HL-60/S4 (cell line): ENCODE measurements around the gene GRPEL1.

Experiments
- in situ Hi-C: fragments of 300-500 bp; cut with MboI; formaldehyde crosslinking; loops from 2 replicates; pipeline ENCODE4 v1.14.3; 2022; ENCODE audit warnings: low sequenced_read_pairs

Gene GRPEL1

DNA sequence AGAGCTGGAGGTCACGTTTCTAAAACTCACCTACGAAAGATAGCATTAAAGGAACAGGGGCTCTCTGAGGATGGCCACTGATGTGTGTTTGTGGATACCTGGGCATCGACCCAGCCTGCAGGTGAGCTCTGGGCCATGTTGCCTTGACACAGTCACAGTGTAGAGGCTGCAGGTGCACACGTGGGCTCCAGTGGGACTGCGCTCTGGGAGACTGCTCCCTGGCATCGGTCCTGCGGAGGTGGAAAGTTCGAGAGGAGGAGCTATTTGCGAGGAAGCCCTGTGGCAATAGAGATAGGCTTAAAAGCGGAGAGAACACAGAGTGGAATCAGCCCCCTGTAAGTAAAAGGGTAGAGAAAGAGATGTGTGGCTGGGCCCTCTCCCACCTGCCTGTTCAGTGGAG lies 37.0 kb downstream of the GRPEL1 start:
- in situ Hi-C loops, result no loop called here

GRCh38 chr4:7029921-7030320 lies 37.9 kb downstream of the GRPEL1 start:
- in situ Hi-C loops, result no loop called here

- in situ Hi-C loops, result no loop called here
Measured at GRCh38 chr4:7029212-7029611, 38.7 kb downstream of the GRPEL1 start.

GRCh38 chr4:7027913-7028312 lies 40.0 kb downstream of the GRPEL1 start:
- in situ Hi-C loops, result no loop called here

DNA sequence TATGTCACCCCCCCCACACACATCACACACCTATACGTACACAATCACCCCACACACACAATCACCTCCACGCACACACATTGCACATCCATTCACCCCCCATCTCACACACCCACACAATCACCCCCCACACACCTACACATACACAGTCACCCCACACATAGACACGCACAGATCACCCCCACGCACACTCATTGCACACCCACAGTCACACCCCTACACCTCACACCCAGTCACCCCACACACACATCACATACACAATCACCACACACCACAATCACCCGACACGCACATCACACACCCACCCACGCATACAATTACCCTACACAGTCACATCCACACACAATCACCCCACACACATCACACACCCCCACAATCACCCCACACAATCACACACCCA lies 40.6 kb downstream of the GRPEL1 start:
- in situ Hi-C loops, result no loop called here

DNA sequence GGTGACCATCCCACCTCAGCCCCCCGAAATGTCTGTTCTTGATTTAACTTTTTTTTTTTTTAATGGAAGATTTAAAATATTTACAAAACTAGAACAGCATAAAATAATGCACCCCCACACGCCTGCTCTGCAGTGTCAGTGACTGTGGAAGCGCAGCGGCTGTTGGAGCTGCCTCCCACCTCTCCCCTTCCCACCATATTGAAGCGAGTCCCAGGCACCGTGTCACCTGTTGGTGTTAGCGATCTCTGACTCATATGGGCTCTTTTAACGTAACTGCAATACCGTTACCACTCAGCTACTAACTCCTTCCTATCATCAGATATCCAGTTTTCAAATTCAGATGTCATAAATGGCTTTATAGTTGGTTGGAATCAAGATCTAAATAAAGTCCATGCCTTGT lies 41.8 kb downstream of the GRPEL1 start:
- in situ Hi-C loops, result no loop called here

DNA sequence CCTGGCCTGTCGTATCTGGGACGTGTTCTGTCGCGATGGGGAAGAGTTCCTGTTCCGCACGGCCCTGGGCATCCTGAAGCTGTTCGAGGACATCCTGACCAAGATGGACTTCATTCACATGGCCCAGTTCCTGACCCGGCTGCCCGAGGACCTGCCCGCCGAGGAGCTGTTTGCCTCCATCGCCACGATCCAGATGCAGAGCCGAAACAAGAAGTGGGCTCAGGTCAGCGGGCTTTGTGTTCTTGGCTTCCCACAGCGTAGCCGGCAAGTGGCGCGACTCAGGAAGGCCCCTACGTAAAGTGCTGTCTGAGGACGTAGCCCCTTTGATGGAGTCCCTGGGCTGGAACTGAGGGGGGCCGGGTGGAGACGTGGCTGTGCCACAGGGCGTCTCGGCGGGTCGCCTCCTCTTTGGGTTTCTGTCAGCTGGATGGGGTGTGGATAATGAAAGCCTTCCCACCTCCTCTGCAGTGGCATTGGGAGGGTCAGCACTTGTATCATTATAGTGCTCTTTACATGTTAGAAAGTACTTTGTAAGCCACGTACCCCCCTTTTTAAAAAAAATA lies 42.7 kb downstream of the GRPEL1 start:
- in situ Hi-C loops, result no loop called here

DNA sequence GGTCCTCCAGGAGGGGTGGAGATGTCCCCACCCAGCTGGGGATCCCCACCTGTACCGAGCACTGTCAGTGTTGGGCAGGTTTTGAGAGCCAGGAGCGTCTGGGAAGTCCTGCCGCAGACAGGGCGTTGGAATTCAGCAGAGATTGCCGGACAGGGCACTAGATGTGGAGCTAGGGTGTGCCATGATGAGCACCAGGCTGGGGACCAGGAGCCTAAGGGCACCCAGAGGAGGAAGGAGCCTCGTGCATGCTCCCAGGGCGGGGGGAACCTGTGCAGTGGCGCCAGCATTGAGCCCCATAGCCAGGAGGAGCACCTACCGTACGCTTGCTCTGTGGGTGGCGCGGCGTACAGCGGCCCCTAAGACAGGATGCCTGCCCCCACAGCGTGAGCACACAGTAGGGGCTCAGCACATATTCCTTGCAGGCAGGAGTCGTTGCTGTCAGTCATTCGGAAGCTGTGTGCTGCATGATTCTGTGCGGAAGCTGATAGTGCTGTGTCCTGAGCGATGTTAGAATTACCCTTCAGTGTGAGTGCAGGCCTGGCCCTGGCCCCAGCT lies 43.5 kb downstream of the GRPEL1 start:
- in situ Hi-C loops, result no loop called here

- in situ Hi-C loops, result no loop called here
Measured at GRCh38 chr4:7023901-7024300, 44.0 kb downstream of the GRPEL1 start.

DNA sequence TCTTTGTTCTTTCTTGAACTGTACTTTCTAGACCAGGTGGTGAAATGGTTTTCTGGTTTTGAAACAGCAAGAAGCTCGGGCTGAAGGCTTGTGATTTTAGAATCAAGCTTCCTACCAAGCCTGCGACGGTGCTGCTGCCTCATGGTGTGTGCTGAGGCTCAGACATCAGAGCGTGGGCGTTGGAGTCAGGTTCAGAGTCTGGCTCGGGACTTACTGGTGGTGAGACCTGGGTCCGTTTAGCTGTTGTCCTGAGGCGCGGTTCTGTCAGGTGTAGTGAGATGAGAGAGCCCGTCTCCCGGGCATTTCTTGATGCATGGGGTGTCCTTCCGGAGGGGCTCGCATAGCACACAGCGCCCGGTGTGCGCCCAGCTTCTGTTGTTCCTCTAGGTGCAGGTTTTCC lies 44.4 kb downstream of the GRPEL1 start:
- in situ Hi-C loops, result no loop called here

GRCh38 chr4:7021930-7022664 lies 45.8 kb downstream of the GRPEL1 start:
- in situ Hi-C loops, result no loop called here

GRCh38 chr4:7021355-7021754 lies 46.5 kb downstream of the GRPEL1 start:
- in situ Hi-C loops, result no loop called here

DNA sequence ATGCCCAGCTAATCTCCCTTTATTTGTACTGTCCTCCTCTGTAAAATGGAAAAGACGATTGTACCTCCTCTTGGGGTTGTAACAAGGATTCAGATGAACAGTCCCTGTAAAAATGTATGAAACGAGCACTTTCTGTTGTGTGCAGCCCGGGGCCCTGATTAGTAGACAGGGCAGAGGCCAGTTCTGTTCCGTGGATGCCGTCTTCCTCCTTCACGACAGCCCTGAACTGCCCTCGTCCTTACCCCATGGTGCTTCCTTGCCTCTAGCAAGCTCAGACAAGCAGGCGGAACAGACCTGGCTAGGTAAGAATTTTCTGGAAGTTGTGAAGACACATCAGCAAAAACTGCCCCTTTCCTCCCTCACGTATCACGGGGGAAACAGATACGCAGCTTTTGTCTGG lies 47.0 kb downstream of the GRPEL1 start:
- in situ Hi-C loops, result no loop called here

DNA sequence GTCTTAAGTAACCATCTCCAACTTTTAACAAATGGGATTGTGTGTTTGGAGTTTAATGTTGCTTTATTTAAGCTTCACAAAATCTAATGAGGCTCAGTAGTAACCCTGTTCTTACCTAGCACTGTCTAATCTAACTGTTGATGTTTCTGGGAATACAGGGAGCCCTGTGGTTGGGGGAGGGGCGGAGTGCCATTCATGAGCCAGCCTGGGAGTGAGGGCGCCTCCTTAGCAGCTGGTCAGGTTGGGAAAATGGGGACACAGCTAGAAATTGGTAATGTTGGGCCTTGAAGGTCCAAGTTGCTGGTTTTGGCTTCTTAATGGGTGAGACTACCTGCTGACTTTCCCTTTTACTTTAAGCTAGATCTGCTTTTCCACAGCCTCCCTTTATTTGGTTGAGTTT lies 47.6 kb downstream of the GRPEL1 start:
- in situ Hi-C loops, result no loop called here

GRCh38 chr4:7019367-7019766 lies 48.5 kb downstream of the GRPEL1 start:
- in situ Hi-C loops, result no loop called here

DNA sequence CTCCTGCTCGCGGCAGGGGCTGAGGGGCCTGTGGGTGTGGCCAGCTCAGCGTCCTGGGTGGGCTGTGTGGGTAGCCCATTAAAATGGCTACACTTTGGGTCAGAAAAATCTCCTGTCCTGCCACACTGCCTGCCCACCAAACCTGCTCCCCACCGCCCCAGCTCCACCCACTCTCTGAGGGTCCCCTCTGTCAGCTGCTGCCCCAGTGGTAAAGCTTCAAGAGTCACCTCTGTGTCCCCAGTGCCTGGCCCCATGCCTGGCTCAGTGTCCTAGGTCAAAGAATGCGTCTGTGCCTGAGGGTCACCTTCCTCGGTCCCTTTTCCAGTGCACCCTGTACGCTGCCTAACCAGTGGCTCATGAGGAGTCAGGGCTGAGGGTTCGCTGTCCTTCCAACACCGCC lies 49.6 kb downstream of the GRPEL1 start:
- in situ Hi-C loops, result no loop called here

DNA sequence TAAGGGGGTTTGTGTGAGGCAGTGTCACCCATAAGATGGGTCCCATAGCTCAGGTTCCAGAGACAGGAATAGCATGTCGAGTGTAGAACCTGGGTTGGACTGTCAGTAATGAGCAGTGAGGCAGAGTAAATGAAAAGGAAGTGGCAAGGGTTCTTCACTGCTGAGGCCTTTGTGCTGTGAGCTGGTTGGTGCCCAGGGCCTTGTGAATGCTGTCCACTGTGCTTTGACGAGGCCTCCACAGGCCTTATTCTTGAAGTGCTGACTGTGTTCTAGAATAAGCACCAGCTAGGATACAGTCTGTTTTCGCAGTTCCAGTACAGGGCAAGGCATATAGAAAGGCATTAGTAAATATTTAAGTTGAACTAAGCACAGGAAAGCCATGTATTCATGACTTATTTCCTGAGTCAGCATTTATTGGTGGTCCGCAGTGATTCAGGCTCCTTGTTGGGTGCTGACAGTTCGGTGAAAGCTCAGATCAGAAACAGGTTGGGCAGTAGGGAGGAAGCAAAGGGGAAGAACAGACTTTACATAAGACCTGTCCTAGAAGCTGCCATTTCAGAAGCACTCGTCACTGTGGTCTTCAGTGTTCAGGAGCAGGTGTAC lies 50.3 kb downstream of the GRPEL1 start:
- in situ Hi-C loops, result no loop called here

GRCh38 chr4:7016512-7016911 lies 51.4 kb downstream of the GRPEL1 start:
- in situ Hi-C loops, result no loop called here

GRCh38 chr4:7016086-7016485 lies 51.8 kb downstream of the GRPEL1 start:
- in situ Hi-C loops, result no loop called here

GRCh38 chr4:7015383-7016035 lies 52.4 kb downstream of the GRPEL1 start:
- in situ Hi-C loops, result no loop called here

- in situ Hi-C loops, result no loop called here
Measured at GRCh38 chr4:7014815-7015214, 53.0 kb downstream of the GRPEL1 start.

DNA sequence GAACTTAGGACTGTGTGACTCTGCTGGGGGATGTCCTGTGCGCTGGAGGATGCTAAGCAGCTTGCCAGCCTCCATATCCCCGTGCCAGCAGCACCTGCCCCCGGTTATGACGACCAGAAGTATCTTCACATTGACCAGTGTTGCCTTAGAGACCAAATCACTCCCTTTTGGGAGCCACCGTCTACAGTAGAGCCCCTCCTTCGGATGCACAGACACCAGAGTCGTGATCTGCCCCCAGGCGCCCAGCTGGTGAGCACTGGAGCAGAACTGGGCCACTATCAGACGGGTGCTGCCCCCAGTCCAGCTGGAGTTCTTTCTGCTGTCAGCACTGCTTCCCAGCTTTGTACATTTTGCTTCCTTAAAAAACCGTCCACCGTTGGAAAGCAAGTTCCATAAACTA lies 54.7 kb downstream of the GRPEL1 start:
- in situ Hi-C loops, result no loop called here
